Kasumi-1 (cell line): Measurements from ENCODE around the gene PCDH15.

ENCODE experiments used
- DNase-seq, 2 experiments: peaks; one replicate each; lab custom pipeline; 2025; lab: John Stamatoyannopoulos, UW

PCDH15 gene

GRCh38 chr10:53843736-53844362 lies 957.2 kb downstream of the PCDH15 start:
- DNase-seq: no peak

GRCh38 chr10:53841483-53842145 lies 959.4 kb downstream of the PCDH15 start:
- no peak for DNase-seq

- no peak for DNase-seq
Observed at GRCh38 chr10:53840653-53841052, 960.4 kb downstream of the PCDH15 start.

- DNase-seq: peak; percentile 72 to 73
Observed at GRCh38 chr10:53839440-53840039, 961.5 kb downstream of the PCDH15 start.

GRCh38 chr10:53836638-53837037 lies 964.4 kb downstream of the PCDH15 start:
- DNase-seq: no peak

GRCh38 chr10:53833908-53834307 lies 967.1 kb downstream of the PCDH15 start:
- DNase-seq: no peak

GRCh38 chr10:53827261-53827660 lies 973.8 kb downstream of the PCDH15 start:
- no peak for DNase-seq

GRCh38 chr10:53808677-53809372 lies 992.2 kb downstream of the PCDH15 start:
- no peak for DNase-seq

- DNase-seq: no peak
Observed at GRCh38 chr10:53786236-53786900, 1014.7 kb downstream of the PCDH15 start.

GRCh38 chr10:53771701-53772100 lies 1029.3 kb downstream of the PCDH15 start:
- no peak for DNase-seq

GRCh38 chr10:53770903-53771302 lies 1030.1 kb downstream of the PCDH15 start:
- no peak for DNase-seq

- peak; percentile 38 to 60 for DNase-seq
Observed at GRCh38 chr10:53765311-53765710, 1035.7 kb downstream of the PCDH15 start.

- no peak for DNase-seq
Observed at GRCh38 chr10:53754596-53755250, 1046.3 kb downstream of the PCDH15 start.
